ENCODE results near the gene OSTN. TPM values are rescaled to one million over a fixed set of nuclear protein-coding genes. Genes with fewer than 3 reads are reported as not detected.
"Not testable (repeated sequence)": the region's sequence is repeated elsewhere in the genome, so short reads cannot be mapped to it uniquely, and the experiment has no call there.

The OSTN gene
- total RNA-seq, 1 experiment from 2014 or later, result not detected

DNA sequence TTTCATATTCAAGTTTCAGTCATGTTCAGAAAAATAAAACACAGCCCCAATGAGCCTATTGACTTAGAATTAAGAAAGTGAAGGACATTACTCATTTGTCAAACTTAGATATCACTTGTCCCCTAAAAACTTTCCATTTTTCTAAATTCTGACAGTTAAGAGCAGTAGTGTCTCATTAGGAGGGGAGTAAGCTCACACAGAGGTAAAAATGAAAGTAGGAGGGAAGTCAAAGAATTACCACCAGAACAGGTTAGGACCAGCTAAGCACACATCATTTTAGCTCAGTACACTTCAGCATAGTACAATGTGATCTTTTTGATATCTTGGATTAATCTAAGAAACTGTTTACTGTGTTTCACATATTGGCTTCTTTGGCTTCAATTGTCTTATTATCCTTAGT is 64.3 kb downstream of the OSTN start:
- DNase-seq (ENCODE audit: low spot score), result no peak

DNA sequence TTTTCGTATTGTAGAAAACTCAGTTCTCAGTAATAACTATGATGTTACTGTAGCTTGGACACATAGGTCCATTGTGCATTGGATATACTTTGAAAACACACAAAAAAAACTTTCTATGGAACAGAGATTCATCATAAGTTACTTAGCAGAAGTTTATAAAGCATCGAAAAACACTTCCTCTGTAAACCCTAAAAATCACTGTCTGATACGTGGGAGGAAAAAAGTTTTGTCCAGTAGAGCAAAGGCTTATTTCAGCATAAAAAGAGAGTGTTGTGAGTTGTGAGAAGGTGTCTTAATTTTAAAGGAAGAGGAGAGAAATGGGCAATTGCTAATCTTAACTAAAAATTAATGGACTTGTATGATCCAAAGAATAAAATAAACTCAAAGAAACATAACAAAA is 64.8 kb downstream of the OSTN start:
- DNase-seq (ENCODE audit: low spot score), result no peak

DNA sequence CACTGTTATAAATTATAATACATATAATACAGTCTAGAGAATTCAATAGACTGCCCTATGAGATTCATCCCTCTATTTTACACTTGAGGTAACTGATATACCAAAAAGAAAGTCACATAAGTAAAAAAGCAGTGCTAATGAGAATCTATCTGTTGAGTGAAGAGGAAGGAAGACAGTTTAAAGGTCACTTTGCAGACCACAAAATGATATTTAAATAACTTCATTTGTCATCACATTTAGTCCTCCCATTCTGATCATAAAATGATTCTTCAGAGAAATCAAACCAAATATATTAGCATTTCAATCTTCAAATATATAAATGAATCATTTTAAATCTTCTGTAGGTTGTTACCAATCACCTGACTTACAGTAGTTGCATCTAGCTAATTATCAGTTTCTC is 69.7 kb downstream of the OSTN start:
- no peak for DNase-seq (ENCODE audit: low spot score)

- DNase-seq (ENCODE audit: low spot score), result no peak
Observed at GRCh38 chr3:191269289-191270085, 70.4 kb downstream of the OSTN start.

GRCh38 chr3:191275244-191275643 is 76.2 kb downstream of the OSTN start:
- not testable (repeated sequence) for DNase-seq (ENCODE audit: low spot score)

DNA sequence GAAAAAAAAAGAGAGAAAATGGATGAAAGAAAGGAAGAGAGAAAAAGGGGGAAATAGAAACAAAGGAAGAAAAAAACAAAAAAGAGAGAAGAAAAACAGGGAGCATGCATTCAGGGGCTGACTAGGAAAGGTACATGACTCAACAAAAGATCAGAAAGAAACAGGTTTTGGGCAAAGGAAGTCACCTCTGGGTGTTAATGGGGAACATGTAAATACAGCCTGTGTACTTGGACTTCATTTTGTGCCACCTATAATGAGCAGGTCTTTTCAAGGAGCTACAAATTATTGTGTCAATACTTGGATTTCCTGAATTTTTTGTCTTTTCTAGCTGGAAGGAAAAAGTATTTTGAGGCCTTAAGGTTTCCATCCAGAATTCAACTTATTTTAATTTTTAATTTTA is 76.7 kb downstream of the OSTN start:
- DNase-seq (ENCODE audit: low spot score), result no peak

- DNase-seq (ENCODE audit: low spot score), result no peak
Observed at GRCh38 chr3:191280111-191280510, 81.1 kb downstream of the OSTN start.

DNA sequence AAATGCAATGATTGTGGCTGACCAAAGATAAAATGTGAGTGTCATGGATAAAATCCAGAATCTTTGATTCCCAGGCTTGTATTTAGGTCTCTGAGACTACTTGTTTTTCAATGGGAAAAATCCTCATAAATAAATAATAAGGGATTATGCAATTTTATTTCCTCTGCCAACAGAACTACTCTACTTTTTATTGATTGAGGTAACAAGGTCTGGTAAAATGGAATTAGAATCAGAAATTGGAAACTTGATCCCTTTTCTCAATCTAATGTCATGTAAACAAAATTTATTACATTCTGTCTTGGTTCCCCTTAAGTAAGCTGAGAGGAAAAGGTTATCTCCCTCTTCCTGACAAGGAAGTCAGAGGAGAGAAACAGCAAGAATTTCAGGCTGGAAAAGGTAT is 81.8 kb downstream of the OSTN start:
- DNase-seq (ENCODE audit: low spot score), result no peak

DNA sequence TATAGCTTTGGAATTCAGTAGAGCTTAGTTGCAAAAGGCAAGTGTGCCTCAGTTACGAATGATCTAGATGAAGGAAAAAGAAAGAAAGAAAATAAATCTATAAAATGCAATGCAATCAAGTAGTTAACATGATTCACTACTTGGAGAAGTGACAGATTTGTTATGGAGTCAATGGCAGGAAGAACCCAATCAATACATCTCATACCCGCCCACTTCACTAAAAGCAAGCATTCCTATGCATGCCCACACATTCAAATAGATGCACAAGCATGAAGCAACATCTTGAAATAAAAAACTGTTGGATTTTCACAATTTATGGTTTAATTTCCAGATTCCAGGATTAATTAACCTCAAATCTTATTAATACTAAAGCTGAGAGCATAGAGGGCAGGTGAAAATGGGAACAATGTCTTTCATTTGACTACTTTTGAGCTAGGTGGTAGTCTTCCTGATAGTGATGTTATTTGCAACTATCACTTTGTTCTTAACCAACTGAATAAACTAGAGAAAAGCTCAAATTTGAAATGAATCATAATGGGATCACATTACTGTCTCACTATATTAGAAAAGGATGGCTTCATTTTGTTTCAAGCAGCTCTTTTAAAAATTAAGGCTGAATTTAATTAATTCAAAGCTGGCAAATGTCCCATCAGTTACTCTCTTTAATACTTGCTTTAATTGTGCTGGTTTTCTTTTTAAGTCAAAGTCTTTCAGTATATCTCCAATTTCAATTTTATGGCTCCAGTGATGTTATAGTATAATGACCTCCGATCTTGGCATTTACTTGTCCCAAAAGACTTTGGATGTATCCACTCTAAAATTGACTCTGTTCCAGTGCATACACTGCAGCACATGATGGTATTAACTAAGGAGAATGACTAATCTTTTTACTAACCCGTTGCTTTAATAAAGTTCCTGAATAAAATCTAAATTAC is 83.5 kb downstream of the OSTN start:
- peak; percentile 13 for DNase-seq (ENCODE audit: low spot score)

DNA sequence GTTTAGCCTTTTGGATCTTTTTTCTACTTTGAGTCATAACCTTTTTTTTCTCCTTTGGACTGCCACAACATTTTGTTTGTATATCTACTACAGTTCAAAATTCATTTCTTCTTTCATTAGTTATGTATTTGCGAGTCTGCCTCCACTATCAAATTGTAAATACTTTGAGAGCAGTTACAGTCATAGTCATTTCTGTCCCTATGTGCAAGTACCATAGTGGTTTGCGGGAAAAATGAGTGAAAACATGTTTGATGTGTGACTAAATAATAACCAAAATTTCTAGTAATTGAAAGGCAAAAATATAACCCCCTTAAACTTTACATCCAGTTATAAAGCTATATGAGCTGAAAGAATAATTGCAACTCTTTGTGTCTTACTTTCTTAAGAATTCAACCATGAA is 84.4 kb downstream of the OSTN start:
- no peak for DNase-seq (ENCODE audit: low spot score)

- no peak for DNase-seq (ENCODE audit: low spot score)
Observed at GRCh38 chr3:191290311-191291025, 91.4 kb downstream of the OSTN start.

GRCh38 chr3:191292243-191293015 is 93.4 kb downstream of the OSTN start:
- no peak for DNase-seq (ENCODE audit: low spot score)

- DNase-seq (ENCODE audit: low spot score), result no peak
Observed at GRCh38 chr3:191294291-191294690, 95.2 kb downstream of the OSTN start.

DNA sequence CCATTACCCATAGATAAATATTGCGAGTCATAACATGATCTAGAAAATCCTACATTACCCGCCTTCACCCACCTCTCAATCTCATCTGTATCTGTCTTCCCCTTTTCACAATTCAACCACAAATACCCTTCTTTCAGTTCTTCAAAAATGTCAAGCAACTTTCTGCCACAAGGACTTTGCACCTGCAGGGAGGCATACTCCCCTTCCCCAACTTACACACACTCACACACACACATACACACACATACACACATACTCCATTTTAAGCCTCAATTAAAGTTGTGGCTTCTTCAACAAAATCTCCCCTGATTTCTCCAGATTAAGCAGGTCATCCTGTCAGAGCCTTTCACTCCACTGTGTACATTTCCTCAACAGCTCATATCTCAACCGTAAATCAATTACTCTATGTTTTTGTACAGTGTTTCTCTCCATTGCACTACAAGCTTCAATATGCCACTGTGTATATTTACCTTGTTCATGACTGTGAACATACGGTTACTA is 97.0 kb downstream of the OSTN start:
- no peak for DNase-seq (ENCODE audit: low spot score)

DNA sequence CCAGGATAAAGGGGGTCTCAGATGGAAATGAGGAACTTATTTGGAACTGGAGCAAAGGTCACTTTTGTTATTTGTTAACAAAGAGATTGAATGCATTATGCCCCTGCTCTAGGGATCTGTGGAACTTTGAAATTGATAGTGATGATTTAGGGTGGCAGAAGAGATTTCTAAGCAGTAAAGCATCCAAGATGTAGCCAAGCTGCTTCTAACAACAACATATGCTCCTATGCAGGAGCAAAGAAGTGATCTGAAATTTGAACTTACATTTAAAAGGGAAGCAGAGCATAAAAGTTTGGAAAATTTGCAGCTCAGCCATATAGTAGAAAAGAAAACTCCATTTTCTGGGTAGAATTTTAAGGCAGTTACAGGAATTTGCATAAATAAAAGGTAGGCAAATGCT is 99.8 kb downstream of the OSTN start:
- DNase-seq (ENCODE audit: low spot score), result no peak

DNA sequence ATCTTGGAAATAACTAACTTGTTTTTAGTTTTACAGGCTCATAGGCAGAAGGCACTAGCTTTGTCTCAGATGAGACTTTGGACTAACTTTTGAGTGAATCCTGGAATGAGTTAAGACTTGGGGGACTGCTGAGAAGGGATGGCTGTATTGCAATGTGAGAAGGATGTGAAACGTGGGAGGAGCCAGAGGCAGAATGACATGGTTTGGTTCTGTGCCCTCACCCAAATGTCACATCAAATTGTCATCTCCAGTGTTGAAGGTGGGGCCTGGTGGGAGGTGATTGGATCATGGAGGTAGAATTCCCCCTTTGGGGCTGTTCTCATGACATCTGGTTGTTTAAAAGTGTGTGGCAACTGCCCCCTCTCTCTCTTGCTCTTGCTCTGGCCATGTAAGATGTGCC is 101.4 kb downstream of the OSTN start:
- DNase-seq (ENCODE audit: low spot score), result no peak

DNA sequence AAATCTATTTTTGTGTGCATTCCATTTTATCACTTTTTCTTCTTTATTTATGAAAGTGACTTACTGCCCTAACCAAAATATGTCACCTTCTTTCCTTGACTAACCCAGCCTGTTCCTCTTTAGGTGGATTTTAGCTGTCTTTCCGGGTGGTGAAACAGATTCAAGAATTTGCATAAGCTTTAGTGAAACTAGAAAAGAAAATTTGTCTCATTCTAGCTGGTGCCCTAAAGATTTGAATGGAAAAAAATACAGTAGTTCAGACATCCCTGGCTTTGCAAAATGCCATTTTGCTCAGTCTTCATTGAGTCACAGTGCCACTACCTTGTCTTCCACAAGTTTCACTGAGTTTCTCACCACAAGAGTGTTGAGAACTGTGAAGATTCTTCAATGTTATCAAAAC is 102.0 kb downstream of the OSTN start:
- DNase-seq (ENCODE audit: low spot score), result no peak

- no peak for DNase-seq (ENCODE audit: low spot score)
Observed at GRCh38 chr3:191301782-191302411, 102.9 kb downstream of the OSTN start.

- peak; percentile 22 for DNase-seq (ENCODE audit: low spot score)
Observed at GRCh38 chr3:191302451-191302850, 103.4 kb downstream of the OSTN start.

GRCh38 chr3:191303596-191303995 is 104.6 kb downstream of the OSTN start:
- no peak for DNase-seq (ENCODE audit: low spot score)

DNA sequence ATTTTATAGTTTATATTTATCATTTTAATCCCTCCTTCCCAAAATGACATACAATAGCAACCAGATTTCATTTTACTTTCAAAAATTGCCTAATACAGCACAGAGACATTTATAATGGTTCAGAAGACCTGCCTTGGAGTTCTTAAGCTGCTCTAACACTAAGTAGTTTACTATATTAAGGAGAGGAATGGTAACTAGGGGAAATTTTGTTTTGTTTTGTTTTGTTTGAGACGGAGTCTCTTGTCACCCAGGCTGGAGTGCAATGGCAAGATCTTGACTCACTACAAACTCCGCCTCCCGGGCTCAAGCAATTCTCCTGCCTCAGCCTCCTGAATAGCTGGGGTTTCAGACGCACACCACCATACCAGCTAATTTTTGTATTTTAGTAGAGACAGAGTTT is 107.4 kb downstream of the OSTN start:
- no peak for DNase-seq (ENCODE audit: low spot score)
